ENCODE measurements around the gene DES. TPM values are rescaled to one million over a fixed set of nuclear protein-coding genes. Genes with fewer than 3 reads are reported as not detected.

DES gene
- total and polyA plus RNA-seq, 8 donors, result 0.75 to 101 (median 3.6) TPM

DNA sequence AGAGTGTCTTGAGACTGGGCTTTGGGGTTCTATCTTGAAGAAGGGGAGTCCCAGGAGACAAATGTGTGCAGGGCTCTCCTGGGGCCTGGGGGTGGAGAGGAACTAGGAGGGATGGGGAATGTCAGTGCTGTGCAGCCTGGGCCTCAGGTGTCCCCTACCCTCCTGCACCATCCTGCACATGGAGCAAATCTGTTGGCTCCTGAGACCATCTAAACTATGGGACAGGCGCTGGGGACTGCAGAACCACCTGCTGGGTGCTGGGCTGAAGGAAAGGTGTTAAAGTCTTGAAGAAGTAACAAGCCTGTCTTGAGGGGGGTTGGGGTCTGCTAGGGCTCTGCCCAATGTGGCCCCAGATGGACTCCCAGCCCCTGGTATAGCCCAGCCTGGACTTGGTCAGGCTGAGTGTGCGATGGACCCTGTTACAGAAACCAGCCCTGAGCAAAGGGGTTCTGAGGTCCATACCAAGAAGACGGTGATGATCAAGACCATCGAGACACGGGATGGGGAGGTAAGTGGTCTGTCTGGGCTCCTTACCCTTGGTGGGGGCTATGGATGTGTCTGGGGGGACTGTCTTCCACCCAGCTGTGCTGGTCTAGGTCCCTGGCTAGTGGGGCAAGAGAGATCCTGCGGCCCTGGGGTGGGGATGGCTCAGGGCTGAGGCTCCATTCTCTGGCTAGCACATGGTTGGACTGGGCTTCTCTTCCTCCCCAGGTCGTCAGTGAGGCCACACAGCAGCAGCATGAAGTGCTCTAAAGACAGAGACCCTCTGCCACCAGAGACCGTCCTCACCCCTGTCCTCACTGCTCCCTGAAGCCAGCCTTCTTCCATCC, 7.3 kb downstream of the DES start:
- ATAC-seq (no peak), FAIRE-seq (no peak), DNase-seq (no peak)
- Histone ChIP-seq H3K4me3 (no peak overlapping the region), H3K27ac (no peak overlapping the region), H3K4me1 (no peaks in the 10 kb centered on the region), H3K9me3 (no peaks in the 10 kb centered on the region), H3K27me3 (no peaks in the 10 kb centered on the region), H3K36me3 (no peaks in the 10 kb centered on the region)
- 62 to 83% methylated on average over 8 of the region's 8 CpGs for WGBS, 2 donors
- intact Hi-C loops (cut with DNase I), result no loop called here
- TF ChIP-seq, protein P1, sequence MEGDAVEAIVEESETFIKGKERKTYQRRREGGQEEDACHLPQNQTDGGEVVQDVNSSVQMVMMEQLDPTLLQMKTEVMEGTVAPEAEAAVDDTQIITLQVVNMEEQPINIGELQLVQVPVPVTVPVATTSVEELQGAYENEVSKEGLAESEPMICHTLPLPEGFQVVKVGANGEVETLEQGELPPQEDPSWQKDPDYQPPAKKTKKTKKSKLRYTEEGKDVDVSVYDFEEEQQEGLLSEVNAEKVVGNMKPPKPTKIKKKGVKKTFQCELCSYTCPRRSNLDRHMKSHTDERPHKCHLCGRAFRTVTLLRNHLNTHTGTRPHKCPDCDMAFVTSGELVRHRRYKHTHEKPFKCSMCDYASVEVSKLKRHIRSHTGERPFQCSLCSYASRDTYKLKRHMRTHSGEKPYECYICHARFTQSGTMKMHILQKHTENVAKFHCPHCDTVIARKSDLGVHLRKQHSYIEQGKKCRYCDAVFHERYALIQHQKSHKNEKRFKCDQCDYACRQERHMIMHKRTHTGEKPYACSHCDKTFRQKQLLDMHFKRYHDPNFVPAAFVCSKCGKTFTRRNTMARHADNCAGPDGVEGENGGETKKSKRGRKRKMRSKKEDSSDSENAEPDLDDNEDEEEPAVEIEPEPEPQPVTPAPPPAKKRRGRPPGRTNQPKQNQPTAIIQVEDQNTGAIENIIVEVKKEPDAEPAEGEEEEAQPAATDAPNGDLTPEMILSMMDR (IDR thresholded peaks at IDR 0.05), result no peak

DNA sequence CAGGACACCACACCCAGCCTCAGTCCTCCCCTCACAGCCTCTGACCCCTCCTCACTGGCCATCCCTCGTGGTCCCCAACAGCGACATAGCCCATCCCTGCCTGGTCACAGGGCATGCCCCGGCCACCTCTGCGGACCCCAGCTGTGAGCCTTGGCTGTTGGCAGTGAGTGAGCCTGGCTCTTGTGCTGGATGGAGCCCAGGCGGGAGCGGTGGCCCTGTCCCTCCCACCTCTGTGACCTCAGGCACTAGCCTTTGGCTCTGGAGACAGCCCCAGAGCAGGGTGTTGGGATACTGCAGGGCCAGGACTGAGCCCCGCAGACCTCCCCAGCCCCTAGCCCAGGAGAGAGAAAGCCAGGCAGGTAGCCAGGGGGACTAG, 7.9 kb downstream of the DES start:
- DNase-seq (no peak), FAIRE-seq (no peak), ATAC-seq (no peak)
- H3K36me3 ChIP-seq, result no peaks in the 10 kb centered on the region
- H3K27me3 ChIP-seq, result no peaks in the 10 kb centered on the region
- no peak overlapping the region for H3K4me3 ChIP-seq
- intact Hi-C loops (cut with DNase I), result no loop called here
- WGBS, 2 donors, result 53 to 78% methylated on average over 7 of the region's 7 CpGs
- no peaks in the 10 kb centered on the region for H3K9me3 ChIP-seq
- H3K27ac ChIP-seq, result no peak overlapping the region
- H3K4me1 ChIP-seq, result no peaks in the 10 kb centered on the region
- TF ChIP-seq, protein P1 (IDR thresholded peaks at IDR 0.05), result no peak

DNA sequence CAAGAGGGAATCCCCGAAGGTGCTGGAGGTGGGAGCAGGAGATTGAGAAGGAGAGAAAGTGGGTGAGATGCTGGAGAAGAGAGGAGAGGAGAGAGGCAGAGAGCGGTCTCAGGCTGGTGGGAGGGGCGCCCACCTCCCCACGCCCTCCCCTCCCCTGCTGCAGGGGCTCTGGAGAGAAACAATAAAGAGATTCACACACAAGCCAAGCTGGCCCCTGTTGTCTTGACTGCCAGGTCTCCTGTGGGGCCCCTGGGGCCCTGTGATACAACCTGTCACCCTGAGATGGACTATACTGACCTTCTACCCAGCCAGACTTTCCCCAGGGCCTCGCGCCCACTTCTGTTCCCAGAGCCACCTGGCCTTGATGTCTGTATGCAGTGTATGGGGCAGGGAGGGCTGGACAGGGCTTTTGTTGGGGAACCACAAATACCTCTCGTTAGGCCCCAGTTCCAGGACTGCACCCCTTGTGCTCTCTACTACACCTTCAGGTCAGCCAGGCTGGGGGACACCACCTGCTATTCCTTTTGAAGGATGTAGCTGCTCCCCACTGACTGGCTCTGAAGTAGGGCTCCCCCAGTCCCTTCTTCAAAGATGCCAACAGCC, 8.5 kb downstream of the DES start:
- no peaks in the 10 kb centered on the region for H3K4me1 ChIP-seq
- DNase-seq (no peak), FAIRE-seq (no peak), ATAC-seq (no peak)
- no peaks in the 10 kb centered on the region for H3K9me3 ChIP-seq
- TF ChIP-seq, protein P1 (IDR thresholded peaks at IDR 0.05), result no peak
- H3K27ac ChIP-seq, result no peak overlapping the region
- intact Hi-C loops (cut with DNase I), result no loop called here
- no peak overlapping the region for H3K4me3 ChIP-seq
- H3K36me3 ChIP-seq, result no peaks in the 10 kb centered on the region
- 64 to 65% methylated on average over 7 of the region's 7 CpGs for WGBS, 2 donors
- no peaks in the 10 kb centered on the region for H3K27me3 ChIP-seq

DNA sequence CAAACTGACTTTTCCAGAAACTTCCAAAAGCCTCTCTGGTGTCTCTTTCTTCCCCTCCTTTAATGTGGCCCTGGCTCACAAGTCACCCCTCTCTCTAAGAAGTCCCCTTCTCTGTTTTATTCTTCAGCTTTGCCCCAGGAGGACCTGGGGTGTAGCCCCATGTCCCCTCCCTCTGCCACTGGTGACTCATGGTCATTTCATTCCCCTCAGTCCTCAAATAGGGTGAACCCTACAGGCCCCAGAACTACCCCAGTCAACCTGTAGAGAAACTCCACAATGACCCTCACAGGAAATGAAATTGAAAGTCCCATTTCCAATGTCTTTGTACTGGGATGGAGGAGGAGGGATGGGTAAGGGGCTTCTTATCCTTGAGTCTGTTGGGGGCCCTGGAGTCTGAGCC, 10.3 kb downstream of the DES start:
- no peaks in the 10 kb centered on the region for H3K9me3 ChIP-seq
- H3K27me3 ChIP-seq, result no peaks in the 10 kb centered on the region
- no peaks in the 10 kb centered on the region for H3K36me3 ChIP-seq
- intact Hi-C loops (cut with DNase I), result no loop called here
- H3K27ac ChIP-seq, result no peak overlapping the region
- TF ChIP-seq, protein P1 (IDR thresholded peaks at IDR 0.05), result no peak
- FAIRE-seq, result no peak
- ATAC-seq, result no peak
- DNase-seq, result no peak
- H3K4me1 ChIP-seq, result no peaks in the 10 kb centered on the region
- H3K4me3 ChIP-seq, result no peak overlapping the region

Measured in pancreas (tissue), 10 donors.